MG63 (cell line): ENCODE data around the gene ABCC3. TPM values are rescaled to one million over a fixed set of nuclear protein-coding genes. Genes with fewer than 3 reads are reported as not detected.
"Not testable (repeated sequence)": the region's sequence is repeated elsewhere in the genome, so short reads cannot be mapped to it uniquely, and the experiment has no call there.

Source experiments
- DNase-seq: peaks from one replicate; pipeline ENCODE4 v3.0.0-alpha.2; 2020
- H3K27me3 ChIP-seq: fragments of 250-450 bp; sonication (Bioruptor Pico); 2 replicates; pipeline ENCODE4 v1.5.1; 2020; ENCODE audit warnings: mild to moderate bottlenecking, moderate library complexity
- H3K36me3 ChIP-seq: fragments of 250-450 bp; sonication (Bioruptor Pico); 2 replicates; pipeline ENCODE4 v1.5.1; 2020; ENCODE audit warnings: mild to moderate bottlenecking, moderate library complexity
- H3K4me3 ChIP-seq: fragments of 250-450 bp; sonication (Bioruptor Pico); 2 replicates; pipeline ENCODE4 v1.5.1; 2020; ENCODE audit warnings: mild to moderate bottlenecking, moderate library complexity
- H3K9me3 ChIP-seq: fragments of 250-450 bp; sonication (Bioruptor Pico); 2 replicates; pipeline ENCODE4 v1.5.1; 2020; ENCODE audit warnings: mild to moderate bottlenecking, moderate library complexity
- total RNA-seq: library from RNA; depleted of rRNA; stranded (reverse); fragments of >200 nt; shearing (Covaris generic); gene quantifications from 2 replicates; pipeline ENCODE4 v1.2.3, GENCODE V29; 2014; ENCODE audit warnings: low replicate concordance

The ABCC3 gene
- total RNA-seq, 1 experiment from 2014 or later, result 2.0 TPM

DNA sequence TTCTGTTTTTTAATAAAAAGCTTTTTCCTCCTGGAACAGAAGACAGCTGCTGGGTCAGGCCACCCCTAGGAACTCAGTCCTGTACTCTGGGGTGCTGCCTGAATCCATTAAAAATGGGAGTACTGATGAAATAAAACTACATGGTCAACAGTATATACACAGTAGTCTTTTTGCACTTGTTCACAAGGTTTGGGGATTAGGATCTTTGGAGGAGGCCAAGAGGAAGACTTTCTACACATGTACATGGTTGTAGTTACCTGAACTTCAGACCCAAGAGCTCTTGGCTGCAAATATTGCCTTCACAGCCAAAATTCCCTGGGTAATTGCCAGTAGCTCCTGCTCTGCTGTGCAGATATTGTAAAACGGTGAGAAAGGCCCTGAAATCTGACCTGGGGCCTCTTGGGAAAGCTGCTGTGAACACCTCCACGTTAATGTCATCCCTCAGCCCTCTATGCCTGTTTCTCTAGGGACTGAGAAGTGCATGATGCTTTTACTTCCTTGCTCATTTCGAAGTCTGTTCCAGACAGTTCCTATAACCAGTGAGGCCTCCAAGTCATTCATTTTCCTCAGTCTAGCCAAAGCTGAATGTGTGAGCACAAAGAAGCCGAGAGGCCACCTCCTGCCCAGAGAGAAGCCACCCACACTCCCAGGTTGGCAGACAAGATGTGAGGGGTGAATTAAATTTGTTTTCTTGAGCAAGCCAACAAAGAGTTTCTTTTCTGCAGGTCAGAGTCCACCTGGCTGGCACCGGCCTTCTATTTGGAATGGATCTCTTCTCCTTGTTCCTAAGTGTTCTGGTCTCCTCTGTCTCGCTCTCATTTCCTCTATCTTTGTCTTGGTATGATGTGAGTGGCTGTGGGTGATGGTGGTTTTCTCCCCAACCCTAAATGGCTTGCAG is 57.1 kb downstream of the ABCC3 start:
- no peak overlapping the region for H3K4me3 ChIP-seq
- DNase-seq, result no peak
- H3K27me3 ChIP-seq, result no peaks in the 10 kb centered on the region
- H3K36me3 ChIP-seq, result peaks cover 48% of the 10 kb centered on the region
- no peaks in the 10 kb centered on the region for H3K9me3 ChIP-seq

DNA sequence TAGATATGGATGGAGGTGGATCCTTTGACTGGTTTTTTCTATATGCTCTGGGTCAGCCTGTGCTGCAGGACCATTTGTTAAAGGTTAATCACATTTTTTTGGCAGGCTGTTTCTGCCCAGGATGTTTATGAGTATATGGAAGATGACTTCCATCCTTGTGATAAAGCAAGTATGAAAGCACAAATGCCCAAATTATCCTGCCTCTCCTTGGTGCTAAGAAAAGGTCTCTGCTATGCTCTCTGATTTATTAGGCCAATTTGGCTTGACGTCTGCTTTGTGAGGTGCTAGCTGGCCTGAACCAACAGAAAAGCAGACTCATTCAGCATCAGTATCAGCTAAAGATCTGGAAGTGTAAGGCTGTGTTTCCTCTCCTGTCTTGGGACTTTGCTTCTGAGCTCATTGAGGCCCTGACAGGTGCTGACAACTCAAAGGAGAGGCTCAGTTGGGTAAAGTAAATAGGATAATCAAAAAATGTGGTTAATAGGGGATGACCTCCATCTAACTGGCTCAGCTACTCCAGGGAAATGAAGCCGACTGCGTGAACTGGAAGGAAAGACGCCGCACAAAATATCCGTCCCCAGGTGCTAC is 57.9 kb downstream of the ABCC3 start:
- Histone ChIP-seq H3K9me3 (no peaks in the 10 kb centered on the region), H3K27me3 (no peaks in the 10 kb centered on the region), H3K36me3 (peaks cover 55% of the 10 kb centered on the region), H3K4me3 (no peak overlapping the region)
- DNase-seq, result no peak

DNA sequence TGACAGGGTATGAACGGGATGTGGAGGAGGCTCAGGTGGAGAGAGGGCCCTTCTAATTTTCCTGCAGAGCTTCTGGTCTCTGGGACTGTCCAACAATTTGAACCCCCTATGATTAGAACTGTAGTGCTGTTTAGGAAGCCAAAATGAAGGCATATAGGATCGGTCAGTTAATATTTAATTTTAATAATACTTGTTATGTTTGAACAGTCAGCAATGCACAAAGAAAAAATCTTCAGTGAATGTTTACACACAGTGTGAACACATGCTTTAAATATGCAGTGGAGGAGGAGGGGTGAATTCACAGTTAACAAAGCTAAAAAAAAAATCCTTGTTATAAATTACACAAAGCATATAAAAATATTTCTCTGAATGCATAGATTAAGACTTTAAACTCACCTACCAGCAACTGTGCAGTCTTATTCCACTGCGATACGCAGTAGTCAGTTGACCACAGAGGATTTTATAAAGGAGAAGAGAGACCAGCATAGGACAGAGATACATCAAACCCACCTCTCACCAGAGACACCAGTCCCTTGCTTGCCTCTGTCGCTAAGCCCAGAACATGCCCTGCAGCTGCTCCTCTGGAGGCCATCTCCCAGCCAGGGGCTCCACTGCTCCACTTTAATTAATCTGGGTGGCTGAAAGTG is 58.5 kb downstream of the ABCC3 start:
- no peak for DNase-seq
- H3K9me3 ChIP-seq, result no peaks in the 10 kb centered on the region

GRCh38 chr17:50696365-50696879 is 61.7 kb downstream of the ABCC3 start:
- no peak for DNase-seq
- H3K4me3 ChIP-seq, result no peak overlapping the region
- H3K9me3 ChIP-seq, result no peaks in the 10 kb centered on the region
- peaks cover 91% of the 10 kb centered on the region for H3K36me3 ChIP-seq
- H3K27me3 ChIP-seq, result no peaks in the 10 kb centered on the region

More for the DNA sequence above, 58.5 kb downstream of the ABCC3 start:
- Histone ChIP-seq H3K36me3 (peaks cover 62% of the 10 kb centered on the region), H3K4me3 (no peak overlapping the region), H3K27me3 (no peaks in the 10 kb centered on the region)

- no peaks in the 10 kb centered on the region for H3K9me3 ChIP-seq
- peaks cover 93% of the 10 kb centered on the region for H3K36me3 ChIP-seq
These were observed 62.4 kb downstream of the ABCC3 start for GRCh38 chr17:50697062-50697461.

GRCh38 chr17:50697663-50698272 is 63.1 kb downstream of the ABCC3 start:
- no peaks in the 10 kb centered on the region for H3K27me3 ChIP-seq
- peaks cover 93% of the 10 kb centered on the region for H3K36me3 ChIP-seq
- H3K4me3 ChIP-seq, result no peak overlapping the region

More at GRCh38 chr17:50697062-50697461, 62.4 kb downstream of the ABCC3 start:
- Histone ChIP-seq H3K4me3 (no peak overlapping the region), H3K27me3 (no peaks in the 10 kb centered on the region)
- DNase-seq, result no peak

DNA sequence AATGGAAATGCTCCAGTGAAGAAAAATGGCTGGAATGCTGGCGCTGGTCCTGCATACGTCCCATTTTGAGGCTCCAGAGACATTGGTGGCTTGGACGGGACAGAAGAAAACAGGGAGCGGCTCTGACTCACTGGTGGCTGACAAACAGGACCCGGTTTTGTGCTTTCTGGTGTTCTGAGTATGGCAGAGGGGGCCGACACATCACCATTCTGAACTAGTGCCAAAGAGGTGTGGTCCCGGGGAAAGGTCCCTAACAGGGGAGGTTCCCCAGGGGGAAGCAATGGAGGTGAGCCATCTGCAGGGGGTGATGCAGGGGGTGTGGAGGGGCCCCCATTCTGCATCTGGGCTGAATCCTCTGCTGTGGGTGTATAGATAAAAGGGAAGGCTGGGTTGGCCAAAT is 64.7 kb downstream of the ABCC3 start:
- Histone ChIP-seq H3K9me3 (no peaks in the 10 kb centered on the region), H3K27me3 (no peaks in the 10 kb centered on the region), H3K36me3 (peaks cover 91% of the 10 kb centered on the region), H3K4me3 (no peak overlapping the region)
- DNase-seq, result peak; percentile 17

More at GRCh38 chr17:50697663-50698272, 63.1 kb downstream of the ABCC3 start:
- no peaks in the 10 kb centered on the region for H3K9me3 ChIP-seq
- no peak for DNase-seq

DNA sequence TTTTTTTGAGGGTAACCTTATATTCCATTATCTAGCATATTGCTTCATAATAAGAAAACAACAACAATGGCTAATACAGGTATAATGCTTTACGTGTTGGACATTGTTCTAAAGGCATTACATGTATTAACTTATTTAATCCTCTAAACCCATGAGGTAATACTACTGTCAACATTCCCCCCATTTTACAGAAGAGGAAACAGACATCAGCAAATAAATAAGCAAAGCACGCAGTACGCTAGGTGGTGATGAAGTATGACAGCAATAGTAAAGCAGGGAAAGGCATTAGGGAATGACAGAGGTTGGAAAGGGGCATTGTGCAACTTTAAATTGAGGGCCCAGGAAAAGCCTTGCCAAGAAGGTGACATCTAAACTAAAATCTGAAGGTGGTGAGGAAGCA is 68.5 kb downstream of the ABCC3 start:
- peaks cover 70% of the 10 kb centered on the region for H3K36me3 ChIP-seq
- no peak for DNase-seq
- no peaks in the 10 kb centered on the region for H3K27me3 ChIP-seq
- no peak overlapping the region for H3K4me3 ChIP-seq
- no peaks in the 10 kb centered on the region for H3K9me3 ChIP-seq

- peak within 1 kb of the TSS; percentile 84 for H3K4me3 ChIP-seq
- no peaks in the 10 kb centered on the region for H3K27me3 ChIP-seq
- DNase-seq, result peak; percentile 92
- H3K9me3 ChIP-seq, result no peaks in the 10 kb centered on the region
- H3K36me3 ChIP-seq, result peaks cover 30% of the 10 kb centered on the region
These were observed 72.8 kb downstream of the ABCC3 start, which contains the start of gene ANKRD40 for GRCh38 chr17:50707289-50708049. Gene ANKRD40 (minus strand): TSS chr17:50707914. CDS start chr17:50707654, 260 bp downstream.

GRCh38 chr17:50708050-50709000 is 73.6 kb downstream of the ABCC3 start:
- H3K36me3 ChIP-seq, result peaks cover 21% of the 10 kb centered on the region
- peak overlapping the region; percentile 84 for H3K4me3 ChIP-seq
- no peaks in the 10 kb centered on the region for H3K9me3 ChIP-seq
- no peak for DNase-seq
- no peaks in the 10 kb centered on the region for H3K27me3 ChIP-seq

DNA sequence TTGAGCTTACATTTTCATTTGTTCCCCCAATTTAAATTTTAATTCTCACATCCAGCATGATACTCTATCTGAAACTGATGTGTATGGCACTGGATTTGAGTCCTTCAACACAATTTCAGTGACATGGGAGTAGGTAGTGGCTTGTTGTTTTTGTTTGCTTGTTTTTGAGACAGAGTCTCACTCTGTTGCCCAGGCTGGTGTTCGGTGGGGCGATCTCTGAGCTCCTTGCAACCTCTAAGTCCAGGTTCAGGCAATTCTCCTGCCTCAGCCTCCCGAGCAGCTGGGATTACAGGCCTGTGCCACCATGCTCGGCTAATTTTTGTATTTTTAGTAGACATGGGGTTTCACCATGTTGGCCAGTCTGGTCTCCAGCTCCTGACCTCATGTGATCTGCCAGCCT is 74.4 kb downstream of the ABCC3 start:
- DNase-seq, H3K27me3 ChIP-seq, H3K9me3 ChIP-seq: not testable (repeated sequence)
- peaks cover 16% of the 10 kb centered on the region for H3K36me3 ChIP-seq
- H3K4me3 ChIP-seq, result peak overlapping the region; percentile 84

DNA sequence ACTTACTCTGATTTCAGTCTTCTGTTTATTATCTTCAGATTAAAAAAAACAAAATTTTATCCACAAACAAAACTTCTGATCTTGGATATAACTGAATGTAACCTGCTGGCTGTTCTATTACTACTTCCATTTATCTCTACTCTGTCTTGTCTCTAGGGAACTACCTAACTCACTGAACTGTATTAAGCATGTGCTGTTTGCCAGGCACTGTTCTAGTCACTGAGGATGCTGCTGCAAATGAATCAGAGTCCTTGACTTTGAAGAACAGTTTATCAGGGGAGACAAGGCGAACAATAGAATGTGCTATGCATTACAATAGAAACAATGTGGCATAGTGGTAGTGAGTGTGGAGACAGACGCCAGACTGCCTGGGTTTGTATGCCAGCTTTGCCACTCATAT is 75.3 kb downstream of the ABCC3 start:
- peaks cover 10% of the 10 kb centered on the region for H3K36me3 ChIP-seq
- no peaks in the 10 kb centered on the region for H3K27me3 ChIP-seq
- H3K4me3 ChIP-seq, result no peak overlapping the region
- no peak for DNase-seq
- no peaks in the 10 kb centered on the region for H3K9me3 ChIP-seq

DNA sequence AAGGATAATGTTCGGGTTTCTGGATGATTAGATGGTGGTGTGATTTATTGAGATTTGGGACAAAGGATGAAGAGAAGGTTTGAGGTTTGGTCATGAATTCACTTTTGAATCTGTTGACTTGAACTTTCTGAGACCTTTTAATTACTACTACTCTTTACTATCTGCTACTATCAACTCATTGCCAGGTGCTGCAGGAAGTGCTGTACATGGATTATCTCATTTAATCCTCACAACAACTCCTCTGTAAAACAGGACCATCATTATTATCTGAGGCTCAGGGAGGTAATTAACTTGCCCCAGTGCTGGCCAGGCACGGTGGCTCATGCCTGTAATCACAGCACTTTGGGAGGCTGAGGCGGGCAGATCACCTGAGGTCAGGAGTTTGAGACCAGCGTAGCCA is 76.0 kb downstream of the ABCC3 start:
- H3K4me3 ChIP-seq, result no peak overlapping the region
- H3K27me3 ChIP-seq, result no peaks in the 10 kb centered on the region
- H3K9me3 ChIP-seq, result no peaks in the 10 kb centered on the region
- peaks cover 8% of the 10 kb centered on the region for H3K36me3 ChIP-seq
- DNase-seq, result no peak

- DNase-seq, result no peak
- Histone ChIP-seq H3K4me3 (no peak overlapping the region), H3K27me3 (no peaks in the 10 kb centered on the region), H3K9me3 (no peaks in the 10 kb centered on the region), H3K36me3 (no peaks in the 10 kb centered on the region)
These were observed 78.0 kb downstream of the ABCC3 start for GRCh38 chr17:50712641-50713040.

DNA sequence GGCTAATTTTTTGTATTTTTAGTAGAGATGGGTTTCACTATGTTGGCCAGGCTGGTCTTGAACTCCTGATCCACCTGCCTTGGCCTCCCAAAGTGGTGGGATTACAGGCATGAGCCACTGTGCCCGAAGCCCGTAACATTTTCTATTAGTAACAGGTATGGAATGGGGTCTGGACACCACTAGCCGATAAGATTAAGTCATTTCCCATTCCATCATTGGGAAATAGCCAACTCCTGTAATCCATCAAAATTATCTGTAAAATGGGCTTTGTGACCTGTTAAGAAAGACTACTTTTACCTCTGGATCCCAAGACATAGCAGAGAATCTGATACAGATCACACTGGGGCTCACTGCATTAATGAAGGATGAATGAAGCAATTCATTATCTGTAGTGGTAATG is 80.8 kb downstream of the ABCC3 start:
- Histone ChIP-seq H3K4me3 (no peak overlapping the region), H3K36me3 (peaks cover 1% of the 10 kb centered on the region; the same call in 1 of the 2 replicates), H3K27me3 (no peaks in the 10 kb centered on the region), H3K9me3 (no peaks in the 10 kb centered on the region)
- DNase-seq, result no peak
